GM12872 (cell line): ENCODE data around the gene PRPF38B.

ENCODE experiments used
- TF ChIP-seq, protein P1 (sequence below): IDR thresholded peaks from 3 replicates; pipeline ENCODE4 v1.5.1; 2011; ENCODE audit warnings: low read depth, mild to moderate bottlenecking, low read length, moderate library complexity; ENCODE audit not compliant: insufficient read depth

Gene PRPF38B

DNA sequence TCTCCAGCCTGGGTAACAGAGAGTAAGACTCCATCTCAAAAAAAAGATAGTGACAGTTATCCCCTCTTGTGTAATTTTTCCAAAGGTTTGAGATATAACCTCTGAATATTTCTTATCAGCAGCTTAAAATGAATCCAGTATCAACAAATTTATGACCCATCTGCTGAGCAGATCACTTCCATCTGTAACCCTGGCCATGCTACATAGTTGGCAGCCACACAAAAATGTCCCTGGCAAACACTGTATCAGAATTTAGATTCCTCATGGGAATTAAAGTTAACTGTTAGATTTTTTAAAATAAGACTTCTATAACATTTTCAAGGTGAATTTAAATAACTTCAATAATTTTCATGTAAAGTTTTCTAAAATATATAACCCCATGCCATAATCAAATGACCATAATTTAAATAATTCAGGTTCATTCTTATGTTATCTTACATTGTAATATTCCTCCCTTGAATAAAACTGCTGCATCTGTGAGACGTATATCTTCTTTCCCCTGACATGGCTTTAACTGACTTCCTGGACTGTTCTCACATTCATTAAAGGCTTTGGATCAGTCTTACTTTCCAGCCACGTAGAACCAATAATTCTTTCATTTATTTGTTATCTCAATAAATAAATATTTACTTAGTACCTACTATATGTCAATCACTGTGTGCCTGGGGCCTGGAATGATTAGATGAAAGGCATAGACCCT lies 5.3 kb upstream of the PRPF38B start:
- TF ChIP-seq, protein P1, sequence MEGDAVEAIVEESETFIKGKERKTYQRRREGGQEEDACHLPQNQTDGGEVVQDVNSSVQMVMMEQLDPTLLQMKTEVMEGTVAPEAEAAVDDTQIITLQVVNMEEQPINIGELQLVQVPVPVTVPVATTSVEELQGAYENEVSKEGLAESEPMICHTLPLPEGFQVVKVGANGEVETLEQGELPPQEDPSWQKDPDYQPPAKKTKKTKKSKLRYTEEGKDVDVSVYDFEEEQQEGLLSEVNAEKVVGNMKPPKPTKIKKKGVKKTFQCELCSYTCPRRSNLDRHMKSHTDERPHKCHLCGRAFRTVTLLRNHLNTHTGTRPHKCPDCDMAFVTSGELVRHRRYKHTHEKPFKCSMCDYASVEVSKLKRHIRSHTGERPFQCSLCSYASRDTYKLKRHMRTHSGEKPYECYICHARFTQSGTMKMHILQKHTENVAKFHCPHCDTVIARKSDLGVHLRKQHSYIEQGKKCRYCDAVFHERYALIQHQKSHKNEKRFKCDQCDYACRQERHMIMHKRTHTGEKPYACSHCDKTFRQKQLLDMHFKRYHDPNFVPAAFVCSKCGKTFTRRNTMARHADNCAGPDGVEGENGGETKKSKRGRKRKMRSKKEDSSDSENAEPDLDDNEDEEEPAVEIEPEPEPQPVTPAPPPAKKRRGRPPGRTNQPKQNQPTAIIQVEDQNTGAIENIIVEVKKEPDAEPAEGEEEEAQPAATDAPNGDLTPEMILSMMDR, result no peak

DNA sequence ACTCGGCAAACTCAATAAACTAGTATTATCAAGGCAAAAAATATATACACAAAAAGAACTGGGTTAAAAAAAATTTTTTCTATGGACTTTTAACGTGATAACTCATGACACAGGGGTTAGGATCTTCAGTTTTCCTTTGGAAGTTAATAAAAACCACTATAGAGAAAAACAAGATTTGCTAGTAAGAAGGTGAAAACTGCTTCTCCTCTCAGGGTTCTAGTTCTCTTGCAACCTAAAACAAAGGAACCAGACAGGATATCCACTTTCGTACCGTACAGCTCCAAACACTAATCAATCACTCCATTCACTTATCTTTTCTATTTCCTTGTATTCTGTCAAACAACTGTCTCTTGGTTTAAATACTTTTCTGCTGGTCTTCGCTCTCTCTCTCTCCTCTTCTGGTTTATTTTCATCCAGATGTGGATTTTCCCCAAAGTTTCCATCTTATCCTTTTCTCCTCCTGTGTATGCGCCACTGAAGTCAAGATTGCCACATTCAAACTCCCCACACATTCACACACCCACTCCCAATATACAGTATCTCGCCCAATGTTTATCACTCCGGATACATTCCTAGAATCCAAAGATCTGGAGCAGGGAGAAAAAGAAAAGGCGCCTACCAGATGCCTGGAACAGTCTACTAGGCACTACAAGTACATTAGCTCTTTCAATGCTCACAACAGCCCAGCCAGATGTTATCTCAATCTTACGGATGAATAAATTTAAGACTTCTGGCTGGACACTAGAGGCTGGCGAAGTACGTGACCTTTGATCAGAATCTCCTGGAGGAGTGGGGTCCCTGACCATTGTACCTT lies 775 bp upstream of the PRPF38B start:
- TF ChIP-seq, protein P1, result no peak

DNA sequence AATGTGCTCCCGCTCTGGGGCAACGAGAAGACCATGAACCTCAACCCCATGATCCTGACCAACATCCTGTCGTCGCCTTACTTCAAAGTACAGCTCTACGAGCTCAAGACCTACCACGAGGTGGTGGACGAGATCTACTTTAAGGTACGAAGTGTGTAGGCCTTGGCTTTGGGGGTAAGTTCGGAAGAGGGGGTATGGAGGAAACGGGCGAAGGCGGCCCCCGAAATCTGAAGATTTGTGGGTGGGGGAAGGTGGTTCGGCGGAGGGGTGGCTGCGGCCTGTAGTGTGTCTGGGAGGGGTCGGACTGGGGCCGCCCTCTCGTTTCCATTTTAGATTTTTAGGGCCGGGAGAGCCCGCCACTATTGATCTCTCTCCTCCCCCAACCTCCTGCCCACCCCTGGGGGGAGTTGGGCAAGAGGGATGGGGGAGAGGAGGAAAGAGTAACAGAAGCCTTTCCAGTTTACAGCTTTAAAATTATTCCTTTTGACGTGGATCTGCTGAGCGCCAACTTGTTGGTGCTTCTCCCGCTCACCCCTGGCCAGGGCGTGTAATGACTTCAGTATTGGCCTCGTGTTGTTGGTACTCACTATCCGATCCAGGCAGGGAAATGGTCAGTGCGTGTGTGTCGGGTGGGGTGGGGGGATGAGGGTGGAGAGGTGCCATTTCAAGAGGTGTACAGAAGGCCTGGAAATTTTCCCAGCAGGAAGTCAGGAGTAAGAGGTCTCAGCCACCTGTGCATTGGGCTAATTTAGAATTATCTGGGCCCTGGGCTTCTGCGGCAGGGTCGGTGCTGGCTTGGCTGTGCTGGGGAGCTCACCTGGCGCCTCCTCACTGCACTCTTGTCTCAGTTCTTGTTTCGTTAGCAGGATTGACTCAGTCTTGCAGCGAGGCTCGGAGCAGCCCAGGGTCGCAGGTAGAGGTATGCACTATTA lies 880 bp downstream of the PRPF38B start:
- TF ChIP-seq, protein P1, result peak; percentile 27; the same call in 1 of the 3 replicates

DNA sequence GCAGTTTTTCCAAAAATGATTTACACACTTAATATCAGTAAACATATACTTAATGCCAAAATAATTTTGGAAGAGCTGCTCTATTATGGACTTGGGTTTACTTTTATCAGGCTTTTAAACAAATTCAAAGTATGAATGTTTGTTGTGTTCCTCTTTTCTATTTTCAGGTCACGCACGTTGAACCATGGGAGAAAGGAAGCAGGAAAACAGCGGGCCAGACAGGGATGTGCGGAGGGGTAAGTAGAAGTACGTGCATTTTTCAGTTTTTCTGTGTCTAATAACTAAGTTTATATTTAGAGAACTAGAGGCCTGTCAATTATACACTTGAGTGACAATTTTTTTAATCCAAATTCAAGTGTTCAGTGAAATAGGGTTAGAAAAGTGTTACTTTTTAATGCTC lies 3.4 kb downstream of the PRPF38B start:
- TF ChIP-seq, protein P1, result no peak

DNA sequence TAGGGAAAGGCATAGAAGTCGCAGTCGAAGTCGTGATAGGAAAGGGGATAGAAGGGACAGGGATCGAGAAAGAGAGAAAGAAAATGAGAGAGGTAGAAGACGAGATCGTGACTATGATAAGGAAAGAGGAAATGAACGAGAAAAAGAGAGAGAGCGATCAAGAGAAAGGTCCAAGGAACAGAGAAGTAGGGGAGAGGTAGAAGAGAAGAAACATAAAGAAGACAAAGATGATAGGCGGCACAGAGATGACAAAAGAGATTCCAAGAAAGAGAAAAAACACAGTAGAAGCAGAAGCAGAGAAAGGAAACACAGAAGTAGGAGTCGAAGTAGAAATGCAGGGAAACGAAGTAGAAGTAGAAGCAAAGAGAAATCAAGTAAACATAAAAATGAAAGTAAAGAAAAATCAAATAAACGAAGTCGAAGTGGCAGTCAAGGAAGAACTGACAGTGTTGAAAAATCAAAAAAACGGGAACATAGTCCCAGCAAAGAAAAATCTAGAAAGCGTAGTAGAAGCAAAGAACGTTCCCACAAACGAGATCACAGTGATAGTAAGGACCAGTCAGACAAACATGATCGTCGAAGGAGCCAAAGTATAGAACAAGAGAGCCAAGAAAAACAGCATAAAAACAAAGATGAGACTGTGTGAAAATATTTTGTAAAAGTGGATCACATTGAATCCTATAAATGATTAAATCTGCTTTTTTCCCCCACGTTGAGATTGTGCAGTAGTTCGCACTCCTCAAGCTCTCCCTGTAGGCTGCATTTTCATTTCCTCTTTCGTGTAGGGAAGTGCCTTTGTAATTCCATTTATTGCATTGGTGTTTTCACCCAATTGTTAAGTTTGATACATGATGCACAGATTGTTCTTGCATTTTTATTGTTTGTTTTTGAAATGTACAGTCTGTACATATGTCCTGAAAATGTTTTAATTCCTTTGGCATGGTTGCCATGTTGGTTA lies 7.5 kb downstream of the PRPF38B start:
- TF ChIP-seq, protein P1, result no peak

DNA sequence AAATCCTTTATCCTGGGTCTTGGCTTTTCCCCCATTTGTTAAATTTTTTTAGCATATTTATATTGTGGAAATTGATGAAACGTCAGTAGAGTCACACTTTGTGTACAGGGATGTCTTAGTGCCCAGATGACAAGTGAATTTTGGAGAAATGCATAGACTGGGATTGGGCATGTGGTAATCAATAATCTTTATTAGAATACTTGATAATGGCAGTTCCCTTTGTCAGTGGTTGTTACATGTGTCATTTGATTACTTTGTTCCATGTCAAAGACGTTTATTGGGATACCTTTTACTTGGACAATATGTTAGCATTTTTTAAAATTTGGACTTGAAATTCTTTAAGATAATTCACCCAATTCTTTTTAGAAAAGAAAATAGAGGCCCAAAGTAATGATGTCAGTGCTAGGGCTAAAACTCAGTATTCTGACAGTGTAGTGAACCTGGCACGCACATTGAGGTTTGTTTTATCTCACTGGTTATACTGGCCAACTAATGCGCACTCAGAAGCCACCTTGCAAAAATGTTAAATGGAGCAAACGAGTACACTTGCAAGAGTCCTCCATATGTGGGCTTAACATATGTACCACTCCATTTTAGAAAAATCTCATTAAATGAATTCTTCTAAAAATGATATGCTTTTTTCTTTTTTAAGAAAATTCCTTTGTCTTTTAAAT lies 9.2 kb downstream of the PRPF38B start:
- TF ChIP-seq, protein P1, result no peak
